ENCODE data around the gene MRPL20. TPM values are rescaled to one million over a fixed set of nuclear protein-coding genes. Genes with fewer than 3 reads are reported as not detected.

The MRPL20 gene
- total RNA-seq, 4 donors from 2014 or later = 87.9 to 222 (median 116) TPM

DNA sequence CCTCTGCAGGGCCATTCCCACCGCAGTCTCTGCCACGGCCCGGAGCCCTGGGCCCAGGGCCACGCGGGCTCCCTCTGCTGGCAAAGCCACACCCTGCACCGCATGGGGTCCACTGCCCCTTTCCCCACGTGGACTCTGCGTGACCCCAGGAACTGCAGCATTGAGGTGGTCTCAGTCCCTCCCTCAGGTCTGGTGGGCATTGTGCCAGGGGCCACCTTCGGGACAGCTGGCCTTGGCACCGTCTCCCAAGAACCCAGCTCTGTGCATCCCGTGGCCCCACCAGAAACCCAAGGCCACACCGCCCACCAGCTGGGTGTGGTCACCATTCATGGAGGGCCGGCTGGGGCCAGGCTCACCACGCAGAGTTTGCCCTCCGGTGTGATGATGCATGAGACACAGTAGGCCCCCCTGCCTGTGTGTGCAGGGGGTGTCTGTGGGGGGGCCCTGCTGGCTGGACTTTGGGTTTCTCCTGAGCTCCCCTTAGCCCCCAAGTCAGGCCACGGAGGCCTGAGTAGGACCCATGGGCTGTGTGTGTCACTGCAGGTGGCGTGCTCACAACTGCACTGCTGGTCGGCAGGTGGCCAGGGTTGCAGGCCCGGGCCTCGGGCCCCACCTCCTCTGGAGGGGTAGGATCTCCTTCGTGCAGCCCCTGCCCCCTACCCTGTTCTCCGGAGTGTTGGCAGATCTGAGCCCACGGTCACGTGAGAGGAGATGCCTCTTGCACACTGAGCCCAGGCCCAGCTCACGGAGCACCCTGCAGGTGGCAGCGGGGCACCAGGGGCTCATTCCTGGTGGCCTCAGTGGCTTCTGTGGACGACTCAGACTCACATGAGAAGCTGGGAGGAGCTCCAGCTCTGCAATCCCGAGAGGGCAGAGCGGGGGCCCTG, 34.2 kb upstream of the MRPL20 start:
- TF ChIP-seq, protein P1, sequence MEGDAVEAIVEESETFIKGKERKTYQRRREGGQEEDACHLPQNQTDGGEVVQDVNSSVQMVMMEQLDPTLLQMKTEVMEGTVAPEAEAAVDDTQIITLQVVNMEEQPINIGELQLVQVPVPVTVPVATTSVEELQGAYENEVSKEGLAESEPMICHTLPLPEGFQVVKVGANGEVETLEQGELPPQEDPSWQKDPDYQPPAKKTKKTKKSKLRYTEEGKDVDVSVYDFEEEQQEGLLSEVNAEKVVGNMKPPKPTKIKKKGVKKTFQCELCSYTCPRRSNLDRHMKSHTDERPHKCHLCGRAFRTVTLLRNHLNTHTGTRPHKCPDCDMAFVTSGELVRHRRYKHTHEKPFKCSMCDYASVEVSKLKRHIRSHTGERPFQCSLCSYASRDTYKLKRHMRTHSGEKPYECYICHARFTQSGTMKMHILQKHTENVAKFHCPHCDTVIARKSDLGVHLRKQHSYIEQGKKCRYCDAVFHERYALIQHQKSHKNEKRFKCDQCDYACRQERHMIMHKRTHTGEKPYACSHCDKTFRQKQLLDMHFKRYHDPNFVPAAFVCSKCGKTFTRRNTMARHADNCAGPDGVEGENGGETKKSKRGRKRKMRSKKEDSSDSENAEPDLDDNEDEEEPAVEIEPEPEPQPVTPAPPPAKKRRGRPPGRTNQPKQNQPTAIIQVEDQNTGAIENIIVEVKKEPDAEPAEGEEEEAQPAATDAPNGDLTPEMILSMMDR (IDR thresholded peaks at IDR 0.05; ENCODE audit: low read depth) = no peak

DNA sequence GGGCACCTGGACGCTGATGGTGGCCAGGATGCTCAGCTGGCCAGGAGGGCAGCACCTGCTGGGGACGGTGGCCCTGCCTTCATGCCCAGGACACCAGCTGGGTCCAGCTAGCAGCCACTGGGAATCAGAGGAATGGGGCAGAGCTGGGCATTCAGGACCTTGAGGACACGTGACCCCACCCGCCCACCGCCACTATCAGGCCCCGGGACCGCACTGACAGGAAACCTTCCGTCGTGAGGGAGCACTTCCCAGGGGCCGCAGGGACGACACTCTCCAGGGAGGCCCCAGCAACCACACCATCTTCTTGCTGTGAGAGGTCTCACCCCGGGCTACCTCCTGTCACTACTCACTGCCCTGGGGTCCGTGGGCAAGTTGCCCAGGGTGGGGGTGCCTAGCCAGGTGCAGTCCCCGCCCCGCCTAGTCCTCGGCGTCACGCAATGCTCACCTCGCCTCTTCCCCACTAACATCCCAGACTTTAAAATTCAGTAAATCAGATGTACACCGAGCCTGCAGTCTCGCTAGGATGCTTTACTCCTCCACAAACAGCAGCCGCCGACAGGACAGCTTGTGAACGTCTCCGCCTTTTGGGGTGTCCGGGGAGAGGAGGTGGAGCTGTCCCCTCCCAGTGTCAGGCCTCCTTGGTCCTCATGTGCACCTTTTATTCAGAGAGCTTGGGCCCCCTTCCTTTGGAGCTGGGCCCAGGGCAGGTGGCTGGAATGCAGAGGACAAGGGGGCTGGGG, 33.3 kb upstream of the MRPL20 start:
- TF ChIP-seq, protein P1 (IDR thresholded peaks at IDR 0.05; ENCODE audit: low read depth) = no peak

DNA sequence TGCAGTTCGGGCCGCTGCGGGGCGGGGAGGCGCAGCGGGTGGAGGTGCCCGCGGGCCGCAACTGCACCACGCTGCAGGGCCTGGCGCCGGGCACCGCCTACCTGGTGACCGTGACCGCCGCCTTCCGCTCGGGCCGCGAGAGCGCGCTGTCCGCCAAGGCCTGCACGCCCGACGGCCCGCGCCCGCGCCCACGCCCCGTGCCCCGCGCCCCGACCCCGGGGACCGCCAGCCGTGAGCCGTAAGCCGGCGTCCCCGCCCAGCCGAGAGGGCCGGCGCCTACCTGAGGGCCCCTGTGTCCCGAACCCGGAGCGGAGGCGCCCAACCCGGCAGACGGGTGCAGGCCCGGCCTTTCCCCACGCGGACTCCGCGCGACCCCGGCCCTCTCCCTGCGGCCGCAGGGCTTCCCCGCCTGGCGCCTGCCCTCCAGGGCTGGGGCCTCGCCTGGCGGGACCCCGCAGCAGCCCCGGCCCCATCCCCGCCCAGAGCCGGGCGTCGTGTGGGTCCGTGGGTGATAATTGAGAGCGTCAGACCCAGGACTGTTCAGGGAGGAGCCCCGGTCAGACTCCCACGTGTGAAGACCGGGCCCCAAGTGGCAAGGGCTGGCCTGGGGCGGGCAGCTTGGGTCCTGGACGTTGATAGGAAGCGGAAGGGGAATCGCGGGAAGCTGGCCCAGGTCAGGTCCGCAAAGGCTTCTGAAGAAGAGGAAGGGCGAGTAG, 32.6 kb upstream of the MRPL20 start:
- TF ChIP-seq, protein P1 (IDR thresholded peaks at IDR 0.05; ENCODE audit: low read depth) = no peak

DNA sequence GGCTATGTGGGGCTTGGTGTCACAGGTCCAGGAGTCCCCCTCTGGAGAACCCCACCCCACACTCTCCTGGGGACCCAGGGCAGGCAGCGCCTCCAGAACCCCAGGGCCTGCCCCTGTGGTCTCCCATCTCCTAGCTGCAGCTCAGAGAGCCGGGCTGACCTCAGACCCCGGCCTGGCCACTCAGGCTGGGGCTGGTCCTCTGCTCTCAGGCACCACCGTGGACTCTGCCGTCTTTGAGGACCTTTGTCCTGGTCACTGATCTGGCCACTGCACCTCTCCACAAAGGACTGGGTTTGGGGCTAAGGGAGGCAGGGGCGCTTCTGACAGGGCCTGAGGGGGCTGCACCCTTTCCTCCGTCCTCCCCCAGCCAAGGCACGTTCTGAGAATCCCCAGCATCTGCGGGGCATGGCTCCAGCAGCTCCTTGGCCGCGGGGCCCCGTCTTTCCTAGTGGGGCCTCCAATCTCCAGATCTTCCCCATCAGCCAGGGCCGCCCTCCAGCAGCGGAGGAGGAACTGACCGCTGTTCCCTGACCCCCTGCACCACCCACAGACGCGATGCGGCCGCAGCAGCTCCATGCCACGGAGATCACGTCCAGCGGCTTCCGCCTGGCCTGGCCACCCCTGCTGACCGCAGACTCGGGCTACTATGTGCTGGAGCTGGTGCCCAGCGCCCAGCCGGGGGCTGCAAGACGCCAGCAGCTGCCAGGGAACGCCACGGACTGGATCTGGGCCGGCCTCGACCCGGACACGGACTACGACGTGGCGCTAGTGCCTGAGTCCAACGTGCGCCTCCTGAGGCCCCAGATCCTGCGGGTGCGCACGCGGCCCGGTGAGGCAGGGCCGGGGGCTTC, 31.7 kb upstream of the MRPL20 start:
- TF ChIP-seq, protein P1 (IDR thresholded peaks at IDR 0.05; ENCODE audit: low read depth) = no peak

DNA sequence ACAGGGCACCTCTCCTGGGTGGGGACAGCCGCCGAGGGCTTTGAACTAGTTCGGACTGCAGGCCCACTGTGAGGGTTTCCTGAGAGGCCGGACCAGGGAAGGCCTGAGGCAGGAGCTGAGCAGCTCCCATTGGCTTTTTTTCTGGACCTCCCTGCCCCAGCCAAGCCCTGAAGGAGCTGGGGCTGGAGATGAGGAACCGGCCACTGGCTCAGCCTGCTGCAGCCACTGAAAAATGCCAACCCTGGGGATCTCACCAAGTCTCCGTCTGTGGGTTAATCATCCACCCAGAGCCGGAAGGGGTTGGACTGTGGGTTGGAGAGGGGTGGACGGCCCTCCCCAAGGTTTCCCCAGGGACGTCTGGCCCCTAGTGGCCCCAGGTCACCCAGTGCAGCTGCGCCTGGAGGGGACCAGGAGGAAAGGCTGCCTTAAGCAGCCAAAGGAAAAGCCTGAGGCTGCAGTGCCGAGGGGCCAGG, 30.8 kb upstream of the MRPL20 start:
- TF ChIP-seq, protein P1 (IDR thresholded peaks at IDR 0.05; ENCODE audit: low read depth) = no peak

DNA sequence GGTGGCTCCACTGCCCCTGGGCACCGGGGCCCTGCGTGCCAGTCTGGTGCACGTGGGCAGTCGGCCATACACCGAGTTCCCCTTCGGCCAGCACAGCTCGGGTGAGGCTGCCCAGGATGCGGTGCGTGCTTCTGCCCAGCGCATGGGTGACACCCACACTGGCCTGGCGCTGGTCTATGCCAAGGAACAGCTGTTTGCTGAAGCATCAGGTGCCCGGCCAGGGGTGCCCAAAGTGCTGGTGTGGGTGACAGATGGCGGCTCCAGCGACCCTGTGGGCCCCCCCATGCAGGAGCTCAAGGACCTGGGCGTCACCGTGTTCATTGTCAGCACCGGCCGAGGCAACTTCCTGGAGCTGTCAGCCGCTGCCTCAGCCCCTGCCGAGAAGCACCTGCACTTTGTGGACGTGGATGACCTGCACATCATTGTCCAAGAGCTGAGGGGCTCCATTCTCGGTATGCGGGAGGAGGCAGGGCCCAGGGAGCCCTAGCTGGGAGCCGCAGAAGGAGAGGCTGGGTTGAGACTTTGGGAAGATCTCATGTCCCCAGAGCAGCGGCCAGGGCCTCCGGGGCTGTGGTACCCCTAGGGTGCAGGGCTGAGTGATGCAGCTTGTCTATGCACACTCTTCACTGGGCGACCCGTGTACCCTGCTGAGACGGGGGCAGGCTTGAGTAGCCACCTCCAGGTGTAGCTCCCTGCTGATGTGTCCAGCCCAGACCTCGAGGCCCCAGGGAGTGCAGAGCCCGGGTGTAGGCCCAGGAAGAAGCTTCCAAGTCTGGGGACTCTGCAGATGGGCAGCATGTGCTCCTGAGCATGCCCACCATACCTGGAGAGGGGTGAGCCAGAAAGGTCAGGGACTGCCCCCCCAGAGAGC, 30.2 kb upstream of the MRPL20 start:
- TF ChIP-seq, protein P1 (IDR thresholded peaks at IDR 0.05; ENCODE audit: low read depth) = no peak
